Measurements from ENCODE around the gene TARS1. TPM values are rescaled to one million over a fixed set of nuclear protein-coding genes. Genes with fewer than 3 reads are reported as not detected.

TARS1 gene
- total and polyA plus RNA-seq, 9 donors = 34.1 to 176 (median 48.9) TPM

- no peak overlapping the region for H3K4me3 ChIP-seq
- 93 to 97% (median 95%) methylated on average over 6 of the region's 6 CpGs for WGBS, 3 donors
- H3K36me3 ChIP-seq = no peaks in the 10 kb centered on the region
- no peaks in the 10 kb centered on the region for H3K27me3 ChIP-seq
- H3K4me1 ChIP-seq (ENCODE audit: insufficient read depth) = no peaks in the 10 kb centered on the region
- H3K9me3 ChIP-seq = no peaks in the 10 kb centered on the region
- H3K27ac ChIP-seq = no peak overlapping the region
- no peak for TF ChIP-seq CTCF (IDR thresholded peaks at IDR 0.05)
- no peak for TF ChIP-seq POLR2A (IDR thresholded peaks at IDR 0.05)
- TF ChIP-seq EP300 (IDR thresholded peaks at IDR 0.05) = no peak
- intact Hi-C loops (cut with DNase I) = no loop called here
- no peak for DNase-seq
These were observed 48.8 kb downstream of the TARS1 start for GRCh38 chr5:33489481-33490067.

- TF ChIP-seq POLR2A (IDR thresholded peaks at IDR 0.05) = no peak
- no peak for TF ChIP-seq EP300 (IDR thresholded peaks at IDR 0.05)
- no peak for TF ChIP-seq CTCF (IDR thresholded peaks at IDR 0.05)
- no peak overlapping the region for H3K27ac ChIP-seq
- H3K36me3 ChIP-seq = no peaks in the 10 kb centered on the region
- H3K4me1 ChIP-seq (ENCODE audit: insufficient read depth) = no peaks in the 10 kb centered on the region
- 49 to 55% (median 54%) methylated on average over 1 of the region's 1 CpG for WGBS, 3 donors
- no peaks in the 10 kb centered on the region for H3K27me3 ChIP-seq
- no peaks in the 10 kb centered on the region for H3K9me3 ChIP-seq
- no peak overlapping the region for H3K4me3 ChIP-seq
- intact Hi-C loops (cut with DNase I) = no loop called here
- no peak for DNase-seq
These were observed 49.4 kb downstream of the TARS1 start for GRCh38 chr5:33490071-33490665.

- DNase-seq = no peak
- Histone ChIP-seq H3K4me1 (ENCODE audit: insufficient read depth) (no peaks in the 10 kb centered on the region), H3K9me3 (no peaks in the 10 kb centered on the region), H3K4me3 (no peak overlapping the region), H3K27me3 (no peaks in the 10 kb centered on the region), H3K27ac (no peak overlapping the region), H3K36me3 (no peaks in the 10 kb centered on the region)
- TF ChIP-seq POLR2A (IDR thresholded peaks at IDR 0.05) = no peak
- no peak for TF ChIP-seq CTCF (IDR thresholded peaks at IDR 0.05)
- no peak for TF ChIP-seq EP300 (IDR thresholded peaks at IDR 0.05)
- intact Hi-C loops (cut with DNase I) = no loop called here
These were observed 51.2 kb downstream of the TARS1 start for GRCh38 chr5:33491941-33492340.

GRCh38 chr5:33494466-33494865 is 53.7 kb downstream of the TARS1 start:
- H3K4me1 ChIP-seq (ENCODE audit: insufficient read depth) = no peaks in the 10 kb centered on the region
- DNase-seq = no peak
- no peaks in the 10 kb centered on the region for H3K27me3 ChIP-seq
- TF ChIP-seq POLR2A (IDR thresholded peaks at IDR 0.05) = no peak
- no peak for TF ChIP-seq EP300 (IDR thresholded peaks at IDR 0.05)
- TF ChIP-seq CTCF (IDR thresholded peaks at IDR 0.05) = no peak
- H3K27ac ChIP-seq = no peak overlapping the region
- no peaks in the 10 kb centered on the region for H3K36me3 ChIP-seq
- H3K9me3 ChIP-seq = no peaks in the 10 kb centered on the region
- 4 to 9% (median 5%) methylated on average over 1 of the region's 1 CpG for WGBS, 3 donors
- intact Hi-C loops (cut with DNase I) = no loop called here
- no peak overlapping the region for H3K4me3 ChIP-seq

Data from ovary (tissue), 9 donors.